Mesendoderm (in vitro differentiated cells): ENCODE data around the gene PRIM2.
A peak's percentile ranks its signal among the peaks of the same experiment; 100 is the strongest.

Source experiments
- DNase-seq: peaks from one replicate; pipeline ENCODE4 v3.0.0; 2013
- H2AK5ac ChIP-seq: 2 replicates; pipeline ENCODE4 v1.6.1; 2013; ENCODE audit warnings: low read length, inconsistent platforms
- H2BK120ac ChIP-seq: 2 replicates; pipeline ENCODE4 v1.6.1; 2013; ENCODE audit warnings: low read depth, mild to moderate bottlenecking, low read length, moderate library complexity, mixed read lengths
- H2BK15ac ChIP-seq: replicated peaks from 2 replicates; pipeline ENCODE4 v1.6.1; 2013; ENCODE audit warnings: low read depth, mild to moderate bottlenecking, moderate library complexity
- H2BK5ac ChIP-seq: 2 replicates; pipeline ENCODE4 v1.6.1; 2013; ENCODE audit warnings: low read length, inconsistent platforms
- H3K18ac ChIP-seq: 2 replicates; pipeline ENCODE4 v1.6.1; 2013; ENCODE audit warnings: mild to moderate bottlenecking, low read length, mixed read lengths
- H3K23ac ChIP-seq: one replicate; pipeline ENCODE4 v1.6.1; 2013; ENCODE audit warnings: low read length
- H3K27ac ChIP-seq: 2 replicates; pipeline ENCODE4 v1.5.1; 2013; ENCODE audit warnings: low read depth, mild to moderate bottlenecking, inconsistent platforms, low read length, moderate library complexity
- H3K27me3 ChIP-seq: 2 replicates; pipeline ENCODE4 v1.6.1; 2013; ENCODE audit warnings: low read length, control low read depth, mild to moderate bottlenecking, inconsistent platforms; ENCODE audit not compliant: insufficient read depth, poor library complexity
- H3K36me3 ChIP-seq: 2 replicates; pipeline ENCODE4 v1.6.1; 2013; ENCODE audit warnings: low read length, inconsistent platforms; ENCODE audit not compliant: control insufficient read depth, insufficient read depth
- H3K4ac ChIP-seq: one replicate; pipeline ENCODE4 v1.6.1; 2013; ENCODE audit warnings: low read depth, mild to moderate bottlenecking, low read length, moderate library complexity
- H3K4me1 ChIP-seq: 2 replicates; pipeline ENCODE4 v1.6.1; 2013; ENCODE audit warnings: low read depth, low read length, inconsistent platforms; ENCODE audit not compliant: control insufficient read depth
- H3K4me2 ChIP-seq: 2 replicates; pipeline ENCODE4 v1.6.1; 2013; ENCODE audit warnings: low read length
- H3K4me3 ChIP-seq: 2 replicates; pipeline ENCODE4 v1.5.1; 2013; ENCODE audit warnings: mild to moderate bottlenecking, low read length
- H3K56ac ChIP-seq: one replicate; pipeline ENCODE4 v1.6.1; 2013; ENCODE audit warnings: low read length
- H3K79me1 ChIP-seq: 2 replicates; pipeline ENCODE4 v1.6.1; 2013; ENCODE audit warnings: low read length, inconsistent platforms
- H3K79me2 ChIP-seq: 2 replicates; pipeline ENCODE4 v1.6.1; 2013; ENCODE audit warnings: mild to moderate bottlenecking, low read length; ENCODE audit not compliant: control insufficient read depth, insufficient read depth
- H3K9ac ChIP-seq: 2 replicates; pipeline ENCODE4 v1.6.1; 2013; ENCODE audit warnings: low read length, inconsistent platforms
- H4K5ac ChIP-seq: one replicate; pipeline ENCODE4 v1.6.1; 2013; ENCODE audit warnings: low read length
- H4K8ac ChIP-seq: one replicate; pipeline ENCODE4 v1.6.1; 2013; ENCODE audit warnings: low read depth, mild to moderate bottlenecking, control low read depth, low read length, moderate library complexity
- WGBS: extraction: QIAGEN DNeasy Blood & Tissue Kit; methylation state at CpG from one replicate; pipeline ENCODE4 v1.1.7; 2013; ENCODE audit warnings: low lambda C conversion rate, missing lambda C conversion rate; ENCODE audit not compliant: insufficient coverage; ENCODE audit errors: extremely low coverage; 5-methylcytosine and 5-hydroxymethylcytosine counted together

PRIM2 gene

GRCh38 chr6:57315851-57316250, 1.6 kb upstream of the PRIM2 start:
- Histone ChIP-seq H3K27me3 (no peaks in the 10 kb centered on the region), H3K23ac (no peak overlapping the region), H3K56ac (no peak overlapping the region), H2BK5ac (no peak overlapping the region), H3K4me2 (no peak overlapping the region), H4K5ac (no peak overlapping the region), H3K4ac (no peak overlapping the region), H3K79me1 (peaks cover 9% of the 10 kb centered on the region), H3K18ac (no peak overlapping the region), H3K9ac (no peak overlapping the region), H3K79me2 (peaks cover 15% of the 10 kb centered on the region), H3K36me3 (peaks cover 2% of the 10 kb centered on the region), H4K8ac (no peak overlapping the region), H3K4me1 (no peaks in the 10 kb centered on the region), H2BK15ac (no peak overlapping the region), H2AK5ac (no peak overlapping the region), H2BK120ac (no peak overlapping the region), H3K4me3 (no peak overlapping the region), H3K27ac (no peak overlapping the region)
- no peak for DNase-seq
- WGBS: 100% methylated on average over 1 of the region's 9 CpGs

- peak; percentile 95 for DNase-seq
- no peak overlapping the region for H3K27ac ChIP-seq
Observed at GRCh38 chr6:57316581-57317059, 810 bp upstream of the PRIM2 start.

GRCh38 chr6:57324538-57324937, 7.1 kb downstream of the PRIM2 start:
- Histone ChIP-seq H3K23ac (no peak overlapping the region), H3K27me3 (no peaks in the 10 kb centered on the region), H3K4ac (no peak overlapping the region), H2BK5ac (no peak overlapping the region), H3K4me1 (no peaks in the 10 kb centered on the region), H3K56ac (no peak overlapping the region), H3K79me1 (peaks cover 5% of the 10 kb centered on the region), H2BK15ac (no peak overlapping the region), H4K5ac (no peak overlapping the region), H3K27ac (no peak overlapping the region), H2AK5ac (no peak overlapping the region), H3K79me2 (peaks cover 5% of the 10 kb centered on the region), H3K4me3 (no peak overlapping the region), H3K18ac (no peak overlapping the region), H3K4me2 (no peak overlapping the region), H4K8ac (no peak overlapping the region), H2BK120ac (no peak overlapping the region), H3K9ac (no peak overlapping the region), H3K36me3 (peaks cover 5% of the 10 kb centered on the region)
- WGBS: no CpG with 5 or more reads among the region's 1 CpG
- DNase-seq: no peak

More at GRCh38 chr6:57316581-57317059, 810 bp upstream of the PRIM2 start:
- H2AK5ac ChIP-seq: no peak overlapping the region
- no peak overlapping the region for H2BK120ac ChIP-seq
- no peaks in the 10 kb centered on the region for H3K4me1 ChIP-seq
- H2BK5ac ChIP-seq: no peak overlapping the region
- no peaks in the 10 kb centered on the region for H3K27me3 ChIP-seq
- H4K8ac ChIP-seq: no peak overlapping the region
- H4K5ac ChIP-seq: no peak overlapping the region
- H2BK15ac ChIP-seq: no peak overlapping the region
- peak overlapping the region; percentile 94 for H3K4me2 ChIP-seq
- no peak overlapping the region for H3K23ac ChIP-seq
- peak overlapping the region; percentile 14 for H3K4me3 ChIP-seq
- peaks cover 10% of the 10 kb centered on the region for H3K79me1 ChIP-seq
- no CpG with 5 or more reads among the region's 26 CpGs for WGBS
- peaks cover 2% of the 10 kb centered on the region for H3K36me3 ChIP-seq
- H3K79me2 ChIP-seq: peaks cover 15% of the 10 kb centered on the region
- H3K9ac ChIP-seq: peak overlapping the region; percentile 80
- peak overlapping the region; percentile 69 for H3K18ac ChIP-seq
- H3K56ac ChIP-seq: peak overlapping the region; percentile 89
- H3K4ac ChIP-seq: no peak overlapping the region

DNA sequence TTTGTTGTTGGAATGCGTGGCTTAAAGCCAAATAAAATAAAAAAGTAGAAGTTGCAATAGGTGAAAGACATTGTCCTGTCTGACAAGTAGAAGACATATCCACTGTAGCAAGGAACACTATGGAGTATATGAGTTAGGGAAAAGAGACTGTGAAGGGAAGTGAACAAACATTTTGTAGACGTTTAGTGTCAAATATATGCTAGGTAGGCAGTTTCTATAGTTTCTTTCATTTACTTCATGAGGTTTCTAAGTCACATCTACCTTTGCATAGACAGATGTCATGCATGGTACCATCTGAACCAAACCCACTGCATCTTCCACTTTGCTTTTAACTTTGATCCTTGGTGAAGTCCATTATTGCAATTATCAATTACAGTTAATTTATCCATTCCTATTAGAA, 9.9 kb downstream of the PRIM2 start:
- Histone ChIP-seq H3K9ac (no peak overlapping the region), H3K36me3 (peaks cover 3% of the 10 kb centered on the region), H3K4me2 (no peak overlapping the region), H2BK120ac (no peak overlapping the region), H3K27me3 (no peaks in the 10 kb centered on the region), H4K5ac (no peak overlapping the region), H2BK5ac (no peak overlapping the region), H3K79me1 (no peaks in the 10 kb centered on the region), H3K18ac (no peak overlapping the region), H2BK15ac (no peak overlapping the region), H4K8ac (no peak overlapping the region), H3K4me1 (no peaks in the 10 kb centered on the region), H3K27ac (no peak overlapping the region), H3K23ac (no peak overlapping the region), H3K4me3 (no peak overlapping the region), H3K4ac (no peak overlapping the region), H3K56ac (no peak overlapping the region), H2AK5ac (no peak overlapping the region), H3K79me2 (no peaks in the 10 kb centered on the region)
- no peak for DNase-seq
- no CpG with 5 or more reads among the region's 2 CpGs for WGBS

DNA sequence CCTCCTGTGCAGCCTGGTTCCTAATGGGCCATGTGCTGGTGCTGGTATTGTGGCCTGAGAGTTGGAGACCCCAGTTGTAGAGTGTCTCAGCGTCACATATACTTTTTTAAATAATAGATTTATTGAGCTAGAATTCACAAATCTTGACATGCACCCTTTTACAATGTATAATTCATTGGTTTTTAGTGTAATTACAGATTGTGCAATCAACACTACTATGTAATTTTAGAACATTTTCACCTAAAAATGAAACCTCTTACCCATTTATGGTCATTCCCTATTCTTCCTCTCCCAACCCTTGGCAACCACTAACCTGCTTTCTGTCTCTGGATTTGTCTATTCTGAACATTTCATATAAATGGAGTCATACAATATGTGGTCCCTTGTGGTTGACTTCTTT, 10.6 kb downstream of the PRIM2 start:
- DNase-seq: no peak
- Histone ChIP-seq H2AK5ac (no peak overlapping the region), H3K27me3 (no peaks in the 10 kb centered on the region), H3K79me2 (no peaks in the 10 kb centered on the region), H3K4me1 (no peaks in the 10 kb centered on the region), H4K5ac (no peak overlapping the region), H3K4ac (no peak overlapping the region), H3K4me2 (no peak overlapping the region), H2BK120ac (no peak overlapping the region), H3K4me3 (no peak overlapping the region), H4K8ac (no peak overlapping the region), H3K36me3 (peaks cover 3% of the 10 kb centered on the region), H2BK15ac (no peak overlapping the region), H3K9ac (no peak overlapping the region), H3K23ac (no peak overlapping the region), H2BK5ac (no peak overlapping the region), H3K18ac (no peak overlapping the region), H3K79me1 (no peaks in the 10 kb centered on the region), H3K56ac (no peak overlapping the region), H3K27ac (no peak overlapping the region)
- no CpG with 5 or more reads among the region's 1 CpG for WGBS

DNA sequence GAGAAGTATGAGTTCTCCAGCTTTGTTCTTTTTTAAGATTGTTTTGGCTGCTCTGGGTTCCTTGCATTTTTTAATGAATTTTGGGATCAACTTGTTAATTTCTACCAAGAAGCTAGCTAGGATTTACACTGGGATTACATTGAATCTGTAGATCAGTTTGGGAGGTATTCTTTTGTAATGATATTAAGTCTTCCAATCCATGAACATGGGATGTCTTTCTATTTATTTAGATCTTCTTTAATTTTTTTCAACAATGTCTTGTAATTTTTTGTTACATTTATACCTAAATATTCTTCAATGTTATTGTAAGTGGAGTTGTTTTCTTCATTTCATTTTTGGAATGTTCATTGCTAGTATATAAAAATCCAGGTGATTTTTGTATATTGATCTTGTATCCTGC, 12.5 kb downstream of the PRIM2 start:
- H3K4me3 ChIP-seq: no peak overlapping the region
- no peak overlapping the region for H2BK15ac ChIP-seq
- H3K36me3 ChIP-seq: peaks cover 3% of the 10 kb centered on the region
- H3K23ac ChIP-seq: no peak overlapping the region
- H4K8ac ChIP-seq: no peak overlapping the region
- no peak overlapping the region for H2BK120ac ChIP-seq
- H3K79me2 ChIP-seq: no peaks in the 10 kb centered on the region
- no peak overlapping the region for H3K27ac ChIP-seq
- H3K9ac ChIP-seq: no peak overlapping the region
- no peak overlapping the region for H3K4ac ChIP-seq
- H3K4me1 ChIP-seq: no peaks in the 10 kb centered on the region
- no peaks in the 10 kb centered on the region for H3K27me3 ChIP-seq
- H4K5ac ChIP-seq: no peak overlapping the region
- no peak overlapping the region for H3K4me2 ChIP-seq
- no peaks in the 10 kb centered on the region for H3K79me1 ChIP-seq
- H2BK5ac ChIP-seq: no peak overlapping the region
- no peak overlapping the region for H3K56ac ChIP-seq
- no peak overlapping the region for H2AK5ac ChIP-seq
- no peak for DNase-seq
- no peak overlapping the region for H3K18ac ChIP-seq
